A549 treated with DMSO at 1 μM for 4 hours (cell line): ENCODE measurements around the gene ANKRD12. TPM values are rescaled to one million over a fixed set of nuclear protein-coding genes. Genes with fewer than 3 reads are reported as not detected.

Experiments
- total RNA-seq: library from RNA; stranded (reverse); fragments of 200-300 nt; extraction: Qiagen RNA extraction; gene quantifications from 5 replicates; pipeline ENCODE4 v1.2.3, GENCODE V29; 2022; ENCODE audit warnings: low read depth

ANKRD12 gene
- total RNA-seq = 3.1 to 6.0 TPM (median 5.0 TPM) in 5 replicates

GRCh38 chr18:9136315-9137155 is at the start of gene ANKRD12:
Gene ANKRD12 (plus strand): TSS chr18:9136781. CDS start chr18:9182433, 45,652 bp downstream.

GRCh38 chr18:9102508-9103375 is 33.8 kb upstream of the ANKRD12 start, which contains the start of gene NDUFV2:
Gene NDUFV2 (plus strand): TSS chr18:9102699. CDS start chr18:9102744, 45 bp downstream.

GRCh38 chr18:9334329-9334972 is 197.9 kb downstream of the ANKRD12 start, which contains the start of gene TWSG1:
Gene TWSG1 (plus strand): TSS chr18:9334773. CDS start chr18:9337230, 2,457 bp downstream.

Other genes starting within 250 kb of the ANKRD12 start
- gene NDUFV2, start 34.1 kb upstream of the ANKRD12 start, total RNA-seq = 118 to 134 TPM (median 132 TPM) in 5 replicates
- gene TWSG1, start 198.0 kb downstream of the ANKRD12 start, total RNA-seq = 14.7 to 21.3 TPM (median 19.2 TPM) in 5 replicates